ENCODE measurements around the gene PLA2G3. TPM values are rescaled to one million over a fixed set of nuclear protein-coding genes. Genes with fewer than 3 reads are reported as not detected.

PLA2G3 gene
- total RNA-seq, 6 donors from 2014 or later = 0.79 to 8.1 (median 5.5) TPM

DNA sequence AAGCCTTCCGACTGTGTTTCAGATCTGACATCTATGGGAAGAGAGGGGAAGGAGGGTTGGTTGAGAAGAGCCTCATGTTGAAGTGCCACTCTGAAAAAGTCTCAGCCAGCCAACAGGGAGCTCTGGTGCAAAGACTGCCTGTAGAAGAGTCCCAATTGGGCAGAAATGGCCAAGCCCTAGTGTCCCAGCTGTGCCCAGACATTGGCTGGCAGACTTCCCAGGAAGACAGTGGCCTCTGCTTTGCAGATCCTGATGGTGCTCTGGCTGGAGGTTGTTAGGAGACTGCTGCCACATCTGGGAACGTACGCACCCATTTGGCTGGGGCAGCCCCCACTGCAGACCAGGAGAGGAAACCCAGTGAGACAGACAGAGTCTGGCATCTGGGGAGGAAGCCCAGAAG, 3.2 kb upstream of the PLA2G3 start:
- ATAC-seq (ENCODE audit: low FRiP score in 2 of 2) = no peak
- Histone ChIP-seq H3K27ac (no peak overlapping the region), H3K4me3 (no peak overlapping the region), H3K36me3 (no peaks in the 10 kb centered on the region), H3K9me3 (no peaks in the 10 kb centered on the region), H3K4me1 (peaks cover 0 to 10% (median 5%) of the 10 kb centered on the region in 4 donors), H3K27me3 (no peaks in the 10 kb centered on the region)
- DNase-seq = no peak
- TF ChIP-seq POLR2AphosphoS5 (IDR thresholded peaks at IDR 0.05) (no peak), EP300 (IDR thresholded peaks at IDR 0.05) (no peak)
- WGBS, 2 donors = 58 to 72% methylated on average over 1 to 3 of the region's 3 CpGs

DNA sequence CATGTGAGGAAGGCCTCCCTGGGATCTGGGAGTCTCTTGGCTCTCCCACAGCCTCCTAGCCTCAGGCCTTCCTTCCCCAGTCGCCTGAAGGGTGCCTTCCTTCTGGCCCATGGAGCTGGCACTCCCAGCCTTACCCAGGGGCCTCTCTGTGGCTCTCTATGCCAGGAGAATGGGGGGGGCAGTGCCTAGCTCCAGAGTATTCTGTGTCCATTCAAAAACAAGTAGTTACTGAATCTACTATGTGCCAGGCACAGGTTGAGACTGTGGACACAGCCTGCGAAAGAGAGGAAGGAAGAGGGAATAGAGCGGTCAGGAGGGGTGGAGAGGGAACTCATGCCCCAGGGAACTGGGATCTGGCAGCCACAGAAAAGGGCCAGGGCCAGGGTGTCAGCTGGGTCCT, 2.7 kb upstream of the PLA2G3 start:
- H3K27me3 ChIP-seq = no peaks in the 10 kb centered on the region
- H3K9me3 ChIP-seq = no peaks in the 10 kb centered on the region
- DNase-seq (no peak), ATAC-seq (ENCODE audit: low FRiP score in 2 of 2) (no peak)
- H3K4me1 ChIP-seq = peaks cover 0 to 7% (median 3%) of the 10 kb centered on the region in 4 donors
- H3K27ac ChIP-seq = no peak overlapping the region
- no peak for TF ChIP-seq POLR2AphosphoS5 (IDR thresholded peaks at IDR 0.05)
- no peak for TF ChIP-seq POLR2A (IDR thresholded peaks at IDR 0.05)
- no peak for TF ChIP-seq EP300 (IDR thresholded peaks at IDR 0.05)
- no peaks in the 10 kb centered on the region for H3K36me3 ChIP-seq
- H3K4me3 ChIP-seq = no peak overlapping the region
- 46 to 57% methylated on average over 2 to 3 of the region's 3 CpGs for WGBS, 2 donors

DNA sequence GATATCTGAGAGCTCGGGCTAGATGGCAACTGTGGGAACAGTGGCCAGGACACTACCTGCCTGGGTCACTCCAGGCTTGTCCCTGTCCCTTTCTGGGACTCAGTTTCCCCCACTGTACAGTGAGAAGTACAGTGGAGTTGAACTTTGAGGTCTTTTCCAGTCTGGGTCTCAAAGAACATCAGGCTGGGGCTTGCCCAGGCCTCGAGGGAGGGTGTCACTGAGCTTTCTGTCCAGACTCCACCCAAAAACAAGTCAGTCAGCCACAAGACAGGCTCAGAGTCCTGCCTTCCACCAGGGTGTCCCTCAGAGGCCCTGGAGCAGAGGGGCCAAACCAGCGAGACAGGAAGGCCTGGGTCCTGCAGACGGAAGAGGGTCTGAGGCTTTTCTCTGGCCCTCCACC, 2.0 kb upstream of the PLA2G3 start:
- Histone ChIP-seq H3K27ac (no peak overlapping the region), H3K27me3 (no peaks in the 10 kb centered on the region), H3K9me3 (no peaks in the 10 kb centered on the region), H3K4me3 (no peak overlapping the region), H3K4me1 (peaks cover 0 to 7% (median 3%) of the 10 kb centered on the region in 4 donors), H3K36me3 (no peaks in the 10 kb centered on the region)
- 75% methylated on average over 4 of the region's 4 CpGs; no CpG with 5 or more reads in 1 of the 2 donors for WGBS, 2 donors
- no peak for DNase-seq
- no peak for ATAC-seq (ENCODE audit: low FRiP score in 2 of 2)
- TF ChIP-seq POLR2A (IDR thresholded peaks at IDR 0.05) (no peak), POLR2AphosphoS5 (IDR thresholded peaks at IDR 0.05) (no peak), EP300 (IDR thresholded peaks at IDR 0.05) (no peak)
- TF ChIP-seq, protein P1, sequence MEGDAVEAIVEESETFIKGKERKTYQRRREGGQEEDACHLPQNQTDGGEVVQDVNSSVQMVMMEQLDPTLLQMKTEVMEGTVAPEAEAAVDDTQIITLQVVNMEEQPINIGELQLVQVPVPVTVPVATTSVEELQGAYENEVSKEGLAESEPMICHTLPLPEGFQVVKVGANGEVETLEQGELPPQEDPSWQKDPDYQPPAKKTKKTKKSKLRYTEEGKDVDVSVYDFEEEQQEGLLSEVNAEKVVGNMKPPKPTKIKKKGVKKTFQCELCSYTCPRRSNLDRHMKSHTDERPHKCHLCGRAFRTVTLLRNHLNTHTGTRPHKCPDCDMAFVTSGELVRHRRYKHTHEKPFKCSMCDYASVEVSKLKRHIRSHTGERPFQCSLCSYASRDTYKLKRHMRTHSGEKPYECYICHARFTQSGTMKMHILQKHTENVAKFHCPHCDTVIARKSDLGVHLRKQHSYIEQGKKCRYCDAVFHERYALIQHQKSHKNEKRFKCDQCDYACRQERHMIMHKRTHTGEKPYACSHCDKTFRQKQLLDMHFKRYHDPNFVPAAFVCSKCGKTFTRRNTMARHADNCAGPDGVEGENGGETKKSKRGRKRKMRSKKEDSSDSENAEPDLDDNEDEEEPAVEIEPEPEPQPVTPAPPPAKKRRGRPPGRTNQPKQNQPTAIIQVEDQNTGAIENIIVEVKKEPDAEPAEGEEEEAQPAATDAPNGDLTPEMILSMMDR (IDR thresholded peaks at IDR 0.05) = no peak

DNA sequence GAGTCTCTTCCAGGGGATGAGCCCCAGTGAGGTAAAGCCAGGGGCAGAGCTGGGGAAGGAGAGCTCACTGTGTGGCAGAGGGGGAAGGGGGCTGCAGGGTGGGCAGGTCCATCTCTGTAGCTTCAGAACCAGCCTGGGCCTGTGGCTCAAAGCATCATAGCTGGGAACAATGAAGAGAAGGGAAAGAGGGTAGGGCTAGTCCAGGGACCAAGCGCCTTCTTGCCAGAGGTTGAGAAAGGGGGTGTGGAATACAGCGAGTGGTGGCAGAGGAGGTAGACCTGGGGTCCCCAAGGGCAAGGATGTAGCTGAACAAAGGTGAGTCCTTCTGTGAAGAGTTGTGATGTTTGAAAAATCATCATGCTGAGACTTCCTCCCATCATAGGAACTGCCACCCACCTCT, 1.2 kb upstream of the PLA2G3 start:
- Histone ChIP-seq H3K4me1 (peaks cover 0 to 7% (median 3%) of the 10 kb centered on the region in 4 donors), H3K36me3 (no peaks in the 10 kb centered on the region), H3K9me3 (no peaks in the 10 kb centered on the region), H3K27ac (peak overlapping the region; percentile 17 to 80 (median 67)), H3K27me3 (no peaks in the 10 kb centered on the region), H3K4me3 (no peak overlapping the region)
- no peak for TF ChIP-seq POLR2A (IDR thresholded peaks at IDR 0.05)
- no peak for TF ChIP-seq EP300 (IDR thresholded peaks at IDR 0.05)
- TF ChIP-seq, protein P1 (IDR thresholded peaks at IDR 0.05) = no peak
- TF ChIP-seq POLR2AphosphoS5 (IDR thresholded peaks at IDR 0.05) = no peak
- WGBS, 2 donors = 95 to 100% methylated on average over 2 of the region's 2 CpGs
- DNase-seq (no peak), ATAC-seq (ENCODE audit: low FRiP score in 2 of 2) (no peak)

DNA sequence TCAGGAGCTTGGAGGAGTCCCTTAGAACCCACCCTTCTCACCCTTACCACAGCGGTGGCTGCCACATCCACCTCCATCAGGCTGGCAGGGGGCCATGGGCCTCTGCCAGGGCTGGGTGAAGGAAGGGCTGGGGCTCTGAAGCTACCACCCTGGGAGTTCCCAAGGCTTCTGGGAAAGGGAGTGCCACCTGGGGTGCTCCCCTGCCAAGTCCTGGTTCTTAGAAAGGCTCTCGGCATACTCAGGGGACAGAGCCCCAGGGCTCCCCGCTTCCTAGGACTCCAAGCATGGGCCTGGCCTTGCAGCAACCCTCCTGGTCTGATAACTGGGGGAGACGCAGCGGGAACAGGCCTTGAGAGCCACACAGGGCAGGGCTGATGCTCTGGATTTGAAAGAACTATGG, 438 bp upstream of the PLA2G3 start:
- 72% methylated on average over 5 of the region's 5 CpGs; no CpG with 5 or more reads in 1 of the 2 donors for WGBS, 2 donors
- Histone ChIP-seq H3K27me3 (no peaks in the 10 kb centered on the region), H3K36me3 (no peaks in the 10 kb centered on the region), H3K9me3 (no peaks in the 10 kb centered on the region), H3K4me1 (peaks cover 0 to 7% (median 3%) of the 10 kb centered on the region in 4 donors), H3K27ac (peak overlapping the region; percentile 17 to 80 (median 67)), H3K4me3 (peak overlapping the region in 1 of 4 donors; percentile 44)
- DNase-seq (peak in 1 of 2 donors; percentile 62), ATAC-seq (ENCODE audit: low FRiP score in 2 of 2) (peak; percentile 14 to 43)
- TF ChIP-seq, protein P1 (IDR thresholded peaks at IDR 0.05) = no peak
- TF ChIP-seq POLR2AphosphoS5 (IDR thresholded peaks at IDR 0.05) = no peak
- no peak for TF ChIP-seq POLR2A (IDR thresholded peaks at IDR 0.05)
- no peak for TF ChIP-seq EP300 (IDR thresholded peaks at IDR 0.05)

DNA sequence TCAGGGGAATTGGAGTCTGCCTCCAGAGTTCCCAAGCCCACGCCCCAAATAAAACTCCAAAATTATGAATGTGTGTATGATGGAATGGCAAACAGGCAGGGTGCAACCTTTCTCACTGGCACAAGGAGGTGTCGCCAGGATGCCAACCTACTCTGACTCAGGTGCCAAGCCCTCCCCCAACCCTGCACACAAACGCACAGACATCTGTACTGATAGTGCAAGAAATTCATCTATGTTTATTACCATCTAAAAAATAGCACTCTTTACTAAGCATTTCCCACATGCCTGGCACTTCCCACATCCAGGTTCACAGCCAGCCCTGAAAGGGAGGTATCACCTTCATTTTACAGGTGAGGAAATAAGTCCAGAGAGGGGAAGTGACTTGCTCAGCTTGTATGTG, 1.2 kb downstream of the PLA2G3 start:
- DNase-seq (no peak), ATAC-seq (ENCODE audit: low FRiP score in 2 of 2) (no peak)
- Histone ChIP-seq H3K4me1 (peaks cover 0 to 7% (median 3%) of the 10 kb centered on the region in 4 donors), H3K27ac (peak overlapping the region in 1 of 4 donors; percentile 5), H3K36me3 (no peaks in the 10 kb centered on the region), H3K27me3 (no peaks in the 10 kb centered on the region), H3K4me3 (peak overlapping the region in 1 of 4 donors; percentile 44), H3K9me3 (no peaks in the 10 kb centered on the region)
- TF ChIP-seq POLR2AphosphoS5 (IDR thresholded peaks at IDR 0.05) (no peak), EP300 (IDR thresholded peaks at IDR 0.05) (no peak)
- TF ChIP-seq, protein P1 (IDR thresholded peaks at IDR 0.05) = no peak
- WGBS, 2 donors = 74 to 84% methylated on average over 3 of the region's 3 CpGs
